Rectal smooth muscle tissue (tissue), 1 donor: ENCODE results near the gene CHN2.

Source experiments
- H3K27ac ChIP-seq: one replicate; pipeline ENCODE4 v1.7.0; 2013; ENCODE audit warnings: low read depth, low read length, inconsistent platforms
- H3K27me3 ChIP-seq: one replicate; pipeline ENCODE4 v1.7.0; 2013; ENCODE audit warnings: low read length; ENCODE audit not compliant: control insufficient read depth, insufficient read depth
- H3K36me3 ChIP-seq: one replicate; pipeline ENCODE4 v1.7.0; 2013; ENCODE audit warnings: low read length; ENCODE audit not compliant: control insufficient read depth, insufficient read depth
- H3K4me1 ChIP-seq: one replicate; pipeline ENCODE4 v1.7.0; 2013; ENCODE audit warnings: low read length; ENCODE audit not compliant: control insufficient read depth, insufficient read depth
- H3K4me3 ChIP-seq: one replicate; pipeline ENCODE4 v1.7.0; 2013; ENCODE audit warnings: low read length
- H3K9ac ChIP-seq: one replicate; pipeline ENCODE4 v1.7.0; 2013; ENCODE audit warnings: low read length

The CHN2 gene

DNA sequence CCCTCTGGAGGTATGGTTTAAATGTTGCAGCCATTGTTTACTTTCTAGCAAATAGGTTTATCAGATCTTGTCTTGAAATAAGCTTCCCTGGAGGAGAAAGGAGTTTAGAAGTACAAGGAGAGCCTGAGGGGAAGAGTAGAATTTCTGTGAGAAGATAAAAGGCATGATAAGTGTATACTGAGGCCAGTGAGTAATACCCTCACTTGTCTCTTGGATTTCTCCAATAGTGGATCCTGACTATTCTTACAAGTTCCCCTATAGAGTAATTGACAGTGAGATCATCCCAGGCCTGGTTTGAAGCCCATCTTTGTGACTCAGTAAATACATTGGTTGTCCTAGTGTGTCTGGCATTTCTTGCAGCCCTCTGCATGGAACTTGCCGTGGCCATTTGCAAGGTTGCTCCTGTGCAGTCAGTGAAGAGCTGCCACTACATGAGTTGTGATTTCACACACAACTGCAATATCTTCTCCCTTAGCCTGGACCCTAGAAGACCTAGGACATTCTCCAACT lies 41.6 kb downstream of the CHN2 start:
- Histone ChIP-seq H3K4me1 (no peaks in the 10 kb centered on the region), H3K27me3 (no peaks in the 10 kb centered on the region), H3K4me3 (no peak overlapping the region), H3K36me3 (no peaks in the 10 kb centered on the region), H3K27ac (no peak overlapping the region), H3K9ac (no peak overlapping the region)

DNA sequence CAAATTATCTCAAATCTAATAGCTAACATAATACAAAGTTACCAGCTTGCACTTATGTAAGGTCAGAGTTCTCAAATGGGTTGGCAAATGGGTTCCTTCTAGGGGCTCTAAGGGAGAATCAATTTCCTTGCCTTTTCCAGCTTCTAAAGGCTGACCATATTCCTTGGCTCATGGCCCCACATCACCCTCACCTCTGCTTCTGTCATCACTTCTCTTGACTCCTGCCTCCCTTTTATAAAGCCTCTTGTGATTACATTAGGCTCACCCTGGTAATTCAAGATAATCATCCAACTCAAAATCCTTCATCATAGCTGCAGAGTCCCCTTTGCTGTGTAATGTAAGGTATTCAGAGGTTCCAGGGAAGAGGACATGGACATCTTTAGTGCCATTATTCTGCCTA lies 42.1 kb downstream of the CHN2 start:
- Histone ChIP-seq H3K4me3 (no peak overlapping the region), H3K4me1 (no peaks in the 10 kb centered on the region), H3K27me3 (no peaks in the 10 kb centered on the region), H3K9ac (no peak overlapping the region), H3K36me3 (no peaks in the 10 kb centered on the region), H3K27ac (no peak overlapping the region)

DNA sequence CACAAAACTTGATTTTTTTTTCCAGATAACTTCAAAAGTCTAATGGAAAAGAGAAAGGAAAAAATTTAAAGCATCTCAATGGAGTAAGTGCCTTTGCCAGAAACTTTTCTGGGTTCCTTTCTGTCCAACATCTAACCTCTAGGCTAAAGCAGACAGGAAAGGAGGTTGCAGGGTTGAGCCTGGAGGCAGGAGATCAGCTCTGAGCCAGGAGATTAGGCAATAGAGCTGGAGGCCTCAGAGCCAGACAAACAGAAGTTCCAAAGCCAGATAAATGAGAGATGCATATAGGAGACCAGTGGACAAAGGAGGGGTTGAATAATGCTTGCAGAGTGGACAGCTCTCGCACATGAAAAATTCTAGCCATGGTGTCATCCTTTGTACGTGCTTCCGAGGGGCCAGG lies 42.9 kb downstream of the CHN2 start:
- Histone ChIP-seq H3K27me3 (no peaks in the 10 kb centered on the region), H3K4me3 (no peak overlapping the region), H3K9ac (no peak overlapping the region), H3K36me3 (no peaks in the 10 kb centered on the region), H3K4me1 (no peaks in the 10 kb centered on the region), H3K27ac (no peak overlapping the region)

DNA sequence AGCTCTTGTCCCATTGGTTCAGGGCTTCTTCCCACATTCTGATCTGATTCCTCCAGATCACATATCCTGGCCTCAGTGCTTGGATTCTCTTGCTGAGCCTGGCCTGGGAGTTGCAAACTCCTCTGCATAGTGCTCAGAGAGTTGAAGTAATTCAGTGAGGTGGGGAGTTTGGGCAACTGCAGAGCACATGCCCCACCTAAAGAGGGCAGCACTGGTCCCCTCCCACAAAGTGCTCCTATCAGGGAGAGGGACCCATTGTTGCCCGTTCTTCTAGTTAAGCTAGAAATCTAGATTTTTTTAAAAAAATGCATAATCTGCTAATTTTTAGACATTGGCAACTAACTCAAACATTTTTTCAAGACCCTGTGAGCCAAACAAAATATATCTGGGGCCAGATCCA lies 45.1 kb downstream of the CHN2 start:
- Histone ChIP-seq H3K4me1 (no peaks in the 10 kb centered on the region), H3K4me3 (no peak overlapping the region), H3K27me3 (no peaks in the 10 kb centered on the region), H3K27ac (no peak overlapping the region), H3K9ac (no peak overlapping the region), H3K36me3 (no peaks in the 10 kb centered on the region)

DNA sequence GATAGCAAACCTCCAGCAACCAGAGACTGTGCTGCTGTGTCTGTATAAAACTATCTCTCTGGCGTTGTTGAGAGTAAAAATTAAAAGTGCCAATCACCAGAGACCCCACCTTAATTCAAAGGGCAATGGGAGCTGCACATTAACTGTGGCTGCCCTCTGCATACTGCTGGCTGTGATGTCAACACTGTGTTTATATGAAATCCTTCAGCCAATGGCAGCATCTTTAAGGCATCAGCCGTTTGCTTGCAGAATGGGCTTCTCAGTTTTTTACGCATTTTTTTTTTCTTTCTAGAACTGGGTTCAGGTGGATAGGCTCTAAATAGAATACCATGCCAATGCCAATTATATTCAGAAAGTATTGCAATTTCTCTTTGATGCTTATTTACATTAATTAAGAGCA lies 47.7 kb downstream of the CHN2 start:
- H3K4me1 ChIP-seq: no peaks in the 10 kb centered on the region
- H3K27ac ChIP-seq: no peak overlapping the region
- H3K9ac ChIP-seq: no peak overlapping the region
- no peak overlapping the region for H3K4me3 ChIP-seq
- no peaks in the 10 kb centered on the region for H3K36me3 ChIP-seq
- no peaks in the 10 kb centered on the region for H3K27me3 ChIP-seq

DNA sequence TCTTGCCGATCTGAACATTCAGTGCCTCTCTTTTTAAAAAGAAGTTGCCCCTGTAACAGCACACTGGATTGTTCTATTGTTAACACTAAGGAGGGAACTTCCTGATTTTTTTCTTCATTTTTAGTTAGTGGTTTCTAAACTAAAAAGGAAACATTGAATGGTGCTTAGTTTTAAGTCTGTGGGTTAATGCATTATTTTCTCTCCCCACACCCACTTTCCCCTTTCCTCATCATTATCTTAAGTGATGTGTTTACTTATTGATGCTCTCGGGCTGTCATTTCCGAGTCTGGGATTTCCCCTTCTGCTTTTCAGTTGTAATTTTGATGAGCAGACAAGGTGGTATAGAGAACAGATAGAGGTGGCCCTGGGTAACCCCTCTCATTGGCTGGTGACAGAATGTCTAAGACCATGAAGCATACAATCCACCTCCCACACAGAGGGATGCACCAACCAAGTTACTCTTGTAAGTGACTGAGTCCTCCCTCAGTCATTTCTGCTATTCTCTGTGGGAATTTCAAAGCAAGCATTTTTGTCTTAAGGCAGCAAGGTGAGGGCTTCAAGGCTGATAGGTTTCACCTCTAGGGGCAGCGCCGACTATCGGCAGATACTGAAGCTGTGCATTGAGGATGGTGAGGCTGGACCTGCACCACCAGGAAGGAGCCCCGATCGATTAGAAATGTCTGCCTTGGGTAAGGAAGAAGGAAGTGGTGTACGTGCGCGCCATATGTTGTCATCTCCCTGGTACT lies 49.5 kb downstream of the CHN2 start:
- no peak overlapping the region for H3K4me3 ChIP-seq
- no peak overlapping the region for H3K9ac ChIP-seq
- no peaks in the 10 kb centered on the region for H3K27me3 ChIP-seq
- H3K4me1 ChIP-seq: no peaks in the 10 kb centered on the region
- no peak overlapping the region for H3K27ac ChIP-seq
- no peaks in the 10 kb centered on the region for H3K36me3 ChIP-seq

DNA sequence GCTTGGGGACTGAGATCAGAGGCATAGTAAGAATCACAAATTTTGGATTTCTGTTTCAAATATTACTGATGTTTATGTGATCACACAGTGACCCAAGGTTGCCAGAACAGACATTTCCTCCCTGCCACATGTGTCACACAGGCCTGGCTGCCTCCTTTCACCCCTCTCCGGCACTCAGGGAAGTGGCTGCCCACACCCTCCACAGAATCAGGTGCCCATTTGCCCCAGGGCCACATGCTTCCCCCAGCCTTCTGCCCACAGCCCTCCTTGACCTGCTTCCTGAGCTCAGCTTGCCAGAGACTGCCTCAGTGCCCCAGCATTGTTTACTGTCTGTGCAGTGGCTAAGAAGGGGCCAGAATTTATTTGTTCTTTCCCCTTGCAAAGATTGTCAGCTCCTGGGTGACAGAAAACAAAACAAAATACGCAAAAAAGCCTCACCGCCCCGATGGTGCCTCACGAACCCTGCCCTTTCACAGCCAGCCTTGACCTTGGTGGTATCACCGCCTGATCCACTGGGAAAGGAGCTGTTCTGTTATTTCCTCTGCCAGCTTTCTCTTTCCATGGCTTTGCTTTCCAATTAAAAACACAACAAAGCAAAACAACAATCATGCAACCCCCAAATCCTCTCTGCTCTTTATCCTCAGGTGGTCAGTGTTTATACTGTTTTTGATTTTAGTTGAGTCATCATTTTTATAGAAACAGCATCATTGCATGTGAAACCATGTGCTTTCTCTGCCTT lies 52.8 kb downstream of the CHN2 start:
- H3K9ac ChIP-seq: no peak overlapping the region
- H3K36me3 ChIP-seq: no peaks in the 10 kb centered on the region
- H3K4me1 ChIP-seq: no peaks in the 10 kb centered on the region
- H3K4me3 ChIP-seq: no peak overlapping the region
- H3K27ac ChIP-seq: no peak overlapping the region
- H3K27me3 ChIP-seq: no peaks in the 10 kb centered on the region

DNA sequence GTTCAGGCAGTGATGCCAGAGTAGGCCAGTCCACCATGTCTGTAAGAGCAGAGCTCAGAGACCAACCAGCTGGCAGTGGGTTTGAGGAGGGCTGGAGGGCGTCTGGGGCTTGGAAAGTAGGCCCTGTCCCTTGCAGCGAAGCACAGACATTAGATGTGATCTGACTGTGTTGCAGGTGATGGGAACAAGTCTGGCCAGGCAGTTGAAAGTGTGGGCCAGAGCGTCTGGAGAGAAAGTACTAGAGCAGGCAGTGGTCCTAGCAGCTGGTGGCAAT lies 53.3 kb downstream of the CHN2 start:
- Histone ChIP-seq H3K36me3 (no peaks in the 10 kb centered on the region), H3K4me3 (no peak overlapping the region), H3K9ac (no peak overlapping the region), H3K27ac (no peak overlapping the region), H3K4me1 (no peaks in the 10 kb centered on the region), H3K27me3 (no peaks in the 10 kb centered on the region)

DNA sequence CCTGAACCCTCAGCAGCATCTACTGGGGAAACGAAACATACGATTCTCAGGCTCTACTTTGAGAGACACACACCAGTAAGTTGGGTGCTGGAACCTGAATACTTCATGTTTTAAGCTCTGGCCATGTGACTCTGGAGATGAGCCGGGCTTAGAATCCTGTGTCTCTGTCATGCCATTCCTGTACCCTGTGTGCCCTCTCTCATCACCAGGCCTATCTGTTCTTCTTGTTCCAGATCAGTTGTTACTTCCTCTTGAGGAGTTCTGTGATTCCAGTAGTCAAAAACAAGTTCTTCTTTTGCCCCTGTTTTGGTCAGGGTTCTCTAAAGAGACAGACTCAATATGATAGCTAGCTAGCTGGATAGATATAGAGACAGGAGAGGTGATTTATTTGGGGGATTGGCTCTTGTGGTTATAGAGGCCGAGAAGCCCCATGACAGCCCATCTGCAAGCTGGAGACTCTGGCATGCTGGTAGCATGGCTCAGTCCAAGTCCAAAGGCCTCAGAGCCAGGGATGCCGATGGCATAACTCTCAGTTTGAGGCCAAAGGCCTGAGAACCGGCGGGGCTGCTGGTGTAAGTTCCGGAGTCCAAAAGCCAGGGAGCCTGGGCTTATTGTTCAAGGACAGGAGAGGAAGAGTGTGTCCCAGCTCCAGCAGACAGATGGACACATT lies 54.3 kb downstream of the CHN2 start:
- H3K4me3 ChIP-seq: no peak overlapping the region
- no peaks in the 10 kb centered on the region for H3K27me3 ChIP-seq
- H3K36me3 ChIP-seq: no peaks in the 10 kb centered on the region
- H3K4me1 ChIP-seq: no peaks in the 10 kb centered on the region
- H3K9ac ChIP-seq: no peak overlapping the region
- H3K27ac ChIP-seq: no peak overlapping the region

DNA sequence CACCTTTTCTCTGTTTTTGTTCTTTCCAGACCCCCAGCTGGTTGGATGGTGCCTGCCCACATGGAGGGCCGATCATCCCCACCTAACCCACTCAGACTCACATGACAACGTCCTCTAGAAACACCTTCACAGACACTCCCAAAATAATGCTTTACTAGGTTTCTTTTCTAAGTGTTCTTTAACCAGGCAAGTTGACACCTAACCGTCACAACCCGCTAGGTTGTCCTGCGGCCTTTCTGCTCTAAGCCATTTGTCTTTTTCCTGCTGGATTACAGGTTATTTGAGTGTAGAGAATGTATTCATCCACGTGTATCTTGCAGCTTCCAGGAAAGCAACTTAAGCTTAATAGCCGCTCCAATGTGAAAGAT lies 54.8 kb downstream of the CHN2 start:
- Histone ChIP-seq H3K4me1 (no peaks in the 10 kb centered on the region), H3K36me3 (no peaks in the 10 kb centered on the region), H3K27ac (no peak overlapping the region), H3K4me3 (no peak overlapping the region), H3K9ac (no peak overlapping the region), H3K27me3 (no peaks in the 10 kb centered on the region)

DNA sequence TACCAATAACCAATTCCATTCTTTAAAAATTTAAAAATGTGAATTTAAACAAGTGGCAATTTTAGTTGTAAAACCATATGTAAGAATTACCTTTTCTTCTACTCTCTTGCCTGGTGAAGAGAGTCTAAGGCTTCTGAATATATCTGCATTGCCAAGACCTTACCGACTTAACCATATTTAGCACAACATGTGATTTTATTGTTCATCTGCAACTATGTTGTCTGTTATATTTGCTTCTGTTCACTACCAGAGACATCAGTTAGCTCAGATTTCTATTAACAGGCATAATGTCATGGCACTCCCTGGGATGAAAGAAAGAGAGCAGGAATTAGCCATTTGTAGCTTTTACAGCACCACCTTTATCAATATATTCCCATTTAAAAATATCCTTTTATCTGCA lies 55.3 kb downstream of the CHN2 start:
- H3K36me3 ChIP-seq: no peaks in the 10 kb centered on the region
- H3K27ac ChIP-seq: no peak overlapping the region
- H3K4me1 ChIP-seq: no peaks in the 10 kb centered on the region
- no peak overlapping the region for H3K4me3 ChIP-seq
- no peaks in the 10 kb centered on the region for H3K27me3 ChIP-seq
- H3K9ac ChIP-seq: no peak overlapping the region

DNA sequence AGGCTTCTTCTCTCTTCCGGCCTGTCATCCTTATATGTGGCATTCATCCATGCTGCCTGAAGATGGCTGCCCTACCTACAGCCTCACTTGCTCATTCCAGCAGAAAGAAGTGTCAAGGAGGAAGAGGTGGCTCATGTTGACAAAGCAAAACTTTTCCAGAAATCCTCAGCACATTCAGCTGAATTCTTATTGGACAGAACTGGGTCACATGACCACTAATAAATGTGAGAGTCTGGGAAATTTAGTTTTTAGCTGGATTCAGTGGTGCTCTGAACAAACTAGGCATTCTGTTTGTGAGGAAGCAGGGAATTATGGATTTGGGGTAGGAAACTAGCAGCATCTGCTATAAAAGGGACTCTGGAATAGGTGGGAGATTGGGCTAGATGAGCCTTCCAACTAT lies 58.6 kb downstream of the CHN2 start:
- Histone ChIP-seq H3K36me3 (no peaks in the 10 kb centered on the region), H3K4me3 (no peak overlapping the region), H3K9ac (no peak overlapping the region), H3K27ac (no peak overlapping the region), H3K27me3 (no peaks in the 10 kb centered on the region), H3K4me1 (no peaks in the 10 kb centered on the region)

DNA sequence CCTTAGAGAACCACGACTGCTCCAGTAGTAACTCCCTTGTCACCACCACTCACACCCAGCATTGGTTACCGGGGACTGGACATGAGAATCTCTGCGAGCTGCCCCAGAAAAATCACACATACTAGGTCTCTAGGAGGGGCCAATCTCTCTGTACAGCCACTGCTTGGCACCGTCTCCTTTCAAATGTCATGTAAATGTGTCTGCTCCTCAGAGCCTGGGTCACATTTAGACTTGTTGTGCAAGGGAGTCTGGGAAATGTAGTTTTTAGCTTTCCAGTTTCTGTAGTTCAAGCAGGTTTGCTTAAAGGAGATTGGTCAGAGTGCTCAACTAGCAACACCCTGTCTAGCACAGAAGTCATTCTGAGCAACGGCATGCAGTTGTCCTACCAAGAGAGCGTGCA lies 60.0 kb downstream of the CHN2 start:
- no peaks in the 10 kb centered on the region for H3K27me3 ChIP-seq
- no peak overlapping the region for H3K9ac ChIP-seq
- H3K4me1 ChIP-seq: no peaks in the 10 kb centered on the region
- H3K27ac ChIP-seq: no peak overlapping the region
- H3K36me3 ChIP-seq: no peaks in the 10 kb centered on the region
- H3K4me3 ChIP-seq: no peak overlapping the region
